ENCODE data around the gene PI16.

The PI16 gene

GRCh38 chr6:37005061-37005810 is 50.7 kb downstream of the PI16 start, which contains the start of gene FGD2:
Gene FGD2 (plus strand): TSS chr6:37005655. CDS start chr6:37005818, 163 bp downstream.
- DNase-seq: no peak

GRCh38 chr6:37005827-37006567 is 51.5 kb downstream of the PI16 start:
- no peak for DNase-seq

- no peak for DNase-seq
These were observed 52.3 kb downstream of the PI16 start for GRCh38 chr6:37006793-37007339.

- DNase-seq: no peak
These were observed 53.0 kb downstream of the PI16 start for GRCh38 chr6:37007340-37008043.

- no peak for DNase-seq
These were observed 54.2 kb downstream of the PI16 start for GRCh38 chr6:37008484-37009465.

- DNase-seq: no peak
These were observed 55.9 kb downstream of the PI16 start for GRCh38 chr6:37010402-37010892.

- no peak for DNase-seq
These were observed 57.3 kb downstream of the PI16 start for GRCh38 chr6:37011656-37012378.

- DNase-seq: no peak
These were observed 59.3 kb downstream of the PI16 start for GRCh38 chr6:37013516-37014491.
